Brain microvascular endothelial cell (primary cell): ENCODE data around the gene CCL1.

ENCODE experiments used
- DNase-seq: peaks from one replicate; pipeline ENCODE4 v3.0.0-alpha.2; 2020
- H3K27ac ChIP-seq: fragments of 250-450 bp; sonication (Bioruptor Pico); 2 replicates; pipeline ENCODE4 v1.5.1; 2020; ENCODE audit warnings: mild to moderate bottlenecking, moderate library complexity
- H3K27me3 ChIP-seq: fragments of 250-450 bp; sonication (Bioruptor Pico); replicated peaks from 2 replicates; pipeline ENCODE4 v1.5.1; 2020; ENCODE audit warnings: mild to moderate bottlenecking
- H3K36me3 ChIP-seq: fragments of 250-450 bp; sonication (Bioruptor Pico); replicated peaks from 2 replicates; pipeline ENCODE4 v1.5.1; 2020; ENCODE audit warnings: mild to moderate bottlenecking
- H3K4me3 ChIP-seq: 2 replicates; pipeline ENCODE4 v1.5.1; 2011; ENCODE audit warnings: low read depth, mild to moderate bottlenecking, control low read depth, low read length, moderate library complexity
- in situ Hi-C: cut with HindIII; loops from 2 replicates; pipeline ENCODE4 v1.10.0; 2017; ENCODE audit warnings: low sequenced_read_pairs, low pct_ligation_motif_present
- TF ChIP-seq, protein P1 (sequence below): IDR thresholded peaks from 2 replicates; pipeline ENCODE4 v1.5.1; 2011; ENCODE audit warnings: low read depth, mild to moderate bottlenecking, moderate library complexity, low read length, control low read depth, inconsistent platforms; ENCODE audit errors: missing control alignments

Gene CCL1

DNA sequence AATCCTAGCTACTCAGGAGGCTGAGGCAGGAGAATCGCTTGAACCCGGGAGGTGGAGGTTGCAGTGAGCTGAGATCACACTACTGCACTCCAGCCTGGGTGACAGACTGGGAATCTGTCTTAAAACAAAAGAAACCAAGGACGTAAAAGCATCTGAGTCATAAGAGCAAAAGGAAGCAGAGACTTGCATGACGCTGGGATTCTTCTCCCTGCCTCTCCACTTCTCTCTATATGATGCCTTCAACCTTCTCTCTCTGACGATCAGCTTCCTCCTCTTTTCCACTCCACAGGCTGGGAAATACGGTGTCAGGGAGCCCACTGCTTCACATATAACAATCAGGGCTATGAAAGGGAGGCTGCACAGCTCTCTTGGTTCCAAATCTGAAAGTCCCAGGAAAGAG, 43.2 kb upstream of the CCL1 start:
- Histone ChIP-seq H3K4me3 (no peak overlapping the region), H3K27ac (no peak overlapping the region), H3K27me3 (no peaks in the 10 kb centered on the region), H3K36me3 (no peaks in the 10 kb centered on the region)
- in situ Hi-C loops: no loop called here
- TF ChIP-seq, protein P1, sequence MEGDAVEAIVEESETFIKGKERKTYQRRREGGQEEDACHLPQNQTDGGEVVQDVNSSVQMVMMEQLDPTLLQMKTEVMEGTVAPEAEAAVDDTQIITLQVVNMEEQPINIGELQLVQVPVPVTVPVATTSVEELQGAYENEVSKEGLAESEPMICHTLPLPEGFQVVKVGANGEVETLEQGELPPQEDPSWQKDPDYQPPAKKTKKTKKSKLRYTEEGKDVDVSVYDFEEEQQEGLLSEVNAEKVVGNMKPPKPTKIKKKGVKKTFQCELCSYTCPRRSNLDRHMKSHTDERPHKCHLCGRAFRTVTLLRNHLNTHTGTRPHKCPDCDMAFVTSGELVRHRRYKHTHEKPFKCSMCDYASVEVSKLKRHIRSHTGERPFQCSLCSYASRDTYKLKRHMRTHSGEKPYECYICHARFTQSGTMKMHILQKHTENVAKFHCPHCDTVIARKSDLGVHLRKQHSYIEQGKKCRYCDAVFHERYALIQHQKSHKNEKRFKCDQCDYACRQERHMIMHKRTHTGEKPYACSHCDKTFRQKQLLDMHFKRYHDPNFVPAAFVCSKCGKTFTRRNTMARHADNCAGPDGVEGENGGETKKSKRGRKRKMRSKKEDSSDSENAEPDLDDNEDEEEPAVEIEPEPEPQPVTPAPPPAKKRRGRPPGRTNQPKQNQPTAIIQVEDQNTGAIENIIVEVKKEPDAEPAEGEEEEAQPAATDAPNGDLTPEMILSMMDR: no peak
- no peak for DNase-seq

DNA sequence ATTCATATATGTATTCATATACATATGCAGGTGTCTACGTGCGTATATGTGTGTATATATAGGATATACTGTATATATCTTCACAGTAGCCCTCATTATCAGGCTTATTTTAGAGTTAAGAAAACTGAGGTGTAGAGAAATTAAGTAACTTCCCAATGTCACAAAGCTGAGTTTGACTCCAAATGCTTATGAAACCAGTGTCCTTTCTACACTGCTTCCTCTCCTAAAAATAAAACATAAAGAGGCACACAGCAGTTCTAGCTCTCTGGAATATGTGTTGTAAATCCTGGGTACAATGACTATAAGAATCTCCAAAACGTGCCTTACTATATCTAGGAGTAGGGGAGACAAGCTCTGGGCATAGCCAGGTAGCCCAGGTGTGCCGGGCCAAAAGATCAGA, 40.0 kb upstream of the CCL1 start:
- TF ChIP-seq, protein P1: no peak
- Histone ChIP-seq H3K27me3 (no peaks in the 10 kb centered on the region), H3K36me3 (no peaks in the 10 kb centered on the region), H3K27ac (no peak overlapping the region), H3K4me3 (no peak overlapping the region)
- in situ Hi-C loops: no loop called here
- DNase-seq: no peak

DNA sequence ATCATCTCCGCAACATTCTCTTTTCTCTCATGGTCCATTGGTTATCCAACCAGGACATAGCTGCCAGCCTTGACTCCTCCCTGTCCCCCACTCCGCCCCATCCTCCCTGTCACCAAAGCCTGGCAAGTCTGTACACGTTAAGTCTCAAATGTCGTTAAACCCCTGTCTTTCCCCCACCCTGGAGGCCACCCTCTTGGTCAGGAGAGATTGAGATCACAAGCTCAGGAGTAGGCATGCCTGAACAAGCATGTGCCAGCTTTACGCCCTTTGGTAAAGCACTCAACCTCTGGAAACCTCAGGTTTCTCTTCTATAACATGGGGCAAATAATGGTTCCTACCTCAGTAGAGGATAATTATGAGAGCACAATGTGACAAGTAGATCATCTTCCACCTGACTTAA, 38.1 kb upstream of the CCL1 start:
- in situ Hi-C loops: no loop called here
- Histone ChIP-seq H3K4me3 (no peak overlapping the region), H3K27ac (no peak overlapping the region), H3K36me3 (no peaks in the 10 kb centered on the region), H3K27me3 (no peaks in the 10 kb centered on the region)
- TF ChIP-seq, protein P1: no peak
- no peak for DNase-seq

DNA sequence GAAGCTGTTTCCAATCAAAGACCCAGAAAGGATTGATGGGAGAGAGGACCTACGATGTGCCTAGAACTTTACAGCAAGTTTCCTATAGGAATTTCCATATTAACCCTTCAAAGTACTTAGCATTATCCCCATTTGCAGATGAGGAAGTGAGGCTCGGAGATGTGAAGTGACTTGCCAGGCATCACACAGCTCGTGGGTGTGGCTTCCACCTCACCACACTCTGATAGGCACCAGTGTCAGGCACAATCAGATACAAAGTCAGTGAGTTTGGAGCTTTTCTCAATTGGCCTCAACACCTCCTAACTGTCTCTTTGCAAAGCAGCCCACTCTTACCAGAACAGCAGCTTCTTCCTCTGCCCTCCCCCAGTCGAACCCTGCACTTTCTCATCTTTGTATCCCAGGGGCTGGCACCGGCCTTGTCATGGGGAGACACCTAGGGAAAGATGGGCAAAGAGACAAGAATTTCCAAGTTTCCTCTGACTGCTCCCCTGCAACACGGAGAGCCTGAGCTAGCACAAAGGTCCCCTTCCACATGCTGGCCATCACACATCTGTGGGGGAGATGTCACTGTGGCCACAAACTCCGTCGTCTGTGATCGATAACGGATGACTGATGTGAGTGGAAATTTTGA, 37.4 kb upstream of the CCL1 start:
- H3K27me3 ChIP-seq: no peaks in the 10 kb centered on the region
- TF ChIP-seq, protein P1: no peak
- no peak overlapping the region for H3K4me3 ChIP-seq
- DNase-seq: no peak
- H3K36me3 ChIP-seq: no peaks in the 10 kb centered on the region
- no peak overlapping the region for H3K27ac ChIP-seq
- in situ Hi-C loops: no loop called here

DNA sequence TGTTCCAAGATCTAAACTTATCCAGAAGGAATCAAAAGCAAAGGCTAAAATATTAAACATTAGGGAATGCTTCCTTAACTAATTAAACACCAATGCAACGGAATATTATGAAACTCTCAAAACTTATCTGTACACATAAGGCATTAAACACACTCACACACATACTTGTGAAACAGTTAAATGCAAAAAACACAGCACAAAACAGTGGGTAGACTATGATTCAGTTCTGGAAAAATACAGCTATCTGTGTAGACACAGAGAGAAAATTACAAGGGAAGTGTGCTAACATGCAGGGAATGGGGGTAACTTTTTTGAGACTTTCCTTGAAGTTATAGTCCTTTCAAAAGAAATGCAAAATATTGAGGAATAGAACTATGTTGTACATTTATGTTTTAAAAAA, 36.7 kb upstream of the CCL1 start:
- DNase-seq: no peak
- TF ChIP-seq, protein P1: no peak
- H3K27ac ChIP-seq: no peak overlapping the region
- no peak overlapping the region for H3K4me3 ChIP-seq
- no peaks in the 10 kb centered on the region for H3K27me3 ChIP-seq
- H3K36me3 ChIP-seq: no peaks in the 10 kb centered on the region
- in situ Hi-C loops: no loop called here

DNA sequence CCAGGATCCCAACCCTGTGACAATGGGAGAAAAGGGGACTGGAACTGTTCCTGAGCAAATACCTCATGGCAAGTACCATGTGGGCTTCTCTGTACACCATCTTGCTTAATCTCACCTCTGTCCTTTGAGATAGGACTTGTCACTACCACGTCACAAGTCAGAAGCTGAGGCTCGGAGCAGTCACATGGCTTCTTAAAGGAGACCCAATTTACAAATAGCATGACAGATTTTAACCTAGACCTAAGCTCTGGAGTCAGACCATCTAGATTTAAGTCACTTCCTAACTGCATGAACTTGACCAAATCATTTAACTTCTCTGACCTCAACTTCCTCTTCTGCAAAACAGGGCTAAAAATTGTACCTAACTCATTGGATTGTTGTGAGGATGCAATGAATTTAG, 36.0 kb upstream of the CCL1 start:
- TF ChIP-seq, protein P1: no peak
- H3K27ac ChIP-seq: no peak overlapping the region
- H3K4me3 ChIP-seq: no peak overlapping the region
- in situ Hi-C loops: no loop called here
- DNase-seq: no peak
- H3K36me3 ChIP-seq: no peaks in the 10 kb centered on the region
- H3K27me3 ChIP-seq: no peaks in the 10 kb centered on the region
